ENCODE results near the gene RNF222. TPM values are rescaled to one million over a fixed set of nuclear protein-coding genes. Genes with fewer than 3 reads are reported as not detected.

Gene RNF222
- total and polyA plus RNA-seq, 2 of the 8 experiments (the other 6 are each of a cell fraction or from before 2014, with no cell fraction given) = not detected

- ChIA-PET POLR2A (ENCODE audit: partially characterized antibody) (interaction anchor here (1.3 to 1.5 kb wide), 3 partner anchors 9 to 37 kb away, joined by 3 to 5 read pairs (median 3); no protein-coding TSS in a partner anchor), CTCF (ENCODE audit: partially characterized antibody) (interaction anchor here (0.5 to 4.5 kb wide), 8 partner anchors 8 to 480 kb away, joined by 3 to 21 read pairs (median 4); no protein-coding TSS in a partner anchor)
- Histone ChIP-seq H4K8ac (ENCODE audit: extremely low read depth, insufficient read depth, low read length) (no peak overlapping the region), H4K20me1 (replicated peaks in 1 of 2; ENCODE audit: control insufficient read depth in 1 of 2, insufficient read depth in 2 of 2, low read length in 2 of 2) (no peaks in the 10 kb centered on the region), H3K23ac (ENCODE audit: insufficient read length) (no peak overlapping the region), H2AK5ac (ENCODE audit: low read depth, low read length) (no peak overlapping the region), H3K4me2 (ENCODE audit: insufficient read depth in 1 of 2, low read depth in 2 of 2, low read length in 2 of 2) (no peak overlapping the region), H3K27ac (ENCODE audit: low read depth, low read length) (no peak overlapping the region), H3K56ac (replicated peaks; ENCODE audit: insufficient read length, low read depth, low read length) (no peak overlapping the region), H2BK5ac (ENCODE audit: low read depth, low read length) (no peak overlapping the region), H3K9me3 (ENCODE audit: insufficient read depth in 2 of 2, low read depth in 1 of 2, low read length in 1 of 2) (no peaks in the 10 kb centered on the region), H2AFZ (ENCODE audit: low read length) (no peak overlapping the region), H2BK20ac (ENCODE audit: low read length) (no peak overlapping the region), H2BK12ac (ENCODE audit: low read depth, low read length) (no peak overlapping the region), H3K23me2 (ENCODE audit: low read depth, low read length) (no peaks in the 10 kb centered on the region; the same call in 1 of the 2 replicates), H3K4me1 (replicated peaks in 1 of 4; ENCODE audit: control insufficient read depth in 3 of 4, insufficient read depth in 4 of 4, low read length in 3 of 4) (no peaks in the 10 kb centered on the region), H3K36me3 (ENCODE audit: control insufficient read depth in 2 of 4, insufficient read depth in 4 of 4, low read length in 3 of 4) (no peaks in the 10 kb centered on the region), H2BK120ac (replicated peaks; ENCODE audit: low read depth, low read length) (no peak overlapping the region), H3K9ac (replicated peaks in 1 of 4; ENCODE audit: extremely low read depth in 1 of 4, low read depth in 3 of 4, low read length in 3 of 4) (no peak overlapping the region), H3K14ac (ENCODE audit: insufficient read length) (no peak overlapping the region), H3K79me1 (ENCODE audit: low read depth, low read length) (no peaks in the 10 kb centered on the region), H3K4ac (replicated peaks; ENCODE audit: insufficient read length, low read depth, low read length) (no peak overlapping the region), H2BK15ac (ENCODE audit: low read length) (no peak overlapping the region), H4K91ac (replicated peaks; ENCODE audit: insufficient read length, low read length) (no peak overlapping the region), H4K5ac (ENCODE audit: insufficient read length, low read depth, low read length) (no peak overlapping the region), H3K4me3 (ENCODE audit: extremely low read depth in 1 of 4, insufficient read depth in 2 of 4, low read depth in 3 of 4, low read length in 4 of 4) (no peak overlapping the region), H3K27me3 (replicated peaks in 1 of 4; ENCODE audit: control insufficient read depth in 3 of 4, extremely low read depth in 1 of 4, insufficient read depth in 3 of 4, low read length in 3 of 4) (no peaks in the 10 kb centered on the region), H3K79me2 (ENCODE audit: control insufficient read depth in 1 of 2, insufficient read depth in 2 of 2, low read length in 2 of 2) (no peaks in the 10 kb centered on the region), H3K18ac (ENCODE audit: extremely low read depth, low read length) (no peak overlapping the region)
- WGBS, 2 experiments (ENCODE audit: extremely low coverage in 1 of 2, insufficient coverage in 1 of 2, insufficient read length in 1 of 2, insufficient replicate concordance in 2 of 2, low coverage in 1 of 2, low lambda C conversion rate in 2 of 2, missing lambda C conversion rate in 1 of 2) = 85% methylated on average over 5 of the region's 5 CpGs; no CpG with 5 or more reads in 1 of the 2 experiments
- no peak for FAIRE-seq
- no peak for DNase-seq (ENCODE audit: low read depth in 1 of 2, low spot score in 2 of 2)
- TF ChIP-seq RNF2 (IDR thresholded peaks at IDR 0.05; ENCODE audit: borderline replicate concordance, low read depth, low read length, missing control alignments, poor library complexity, severe bottlenecking) (no peak), SRF (IDR thresholded peaks at IDR 0.05; ENCODE audit: low read depth, low read length) (no peak), GTF2F1 (IDR thresholded peaks at IDR 0.05; ENCODE audit: borderline replicate concordance, low read depth, low read length) (no peak), CTCF (IDR thresholded peaks at IDR 0.05; ENCODE audit: control extremely low read depth in 1 of 3, insufficient read depth in 1 of 3, low read depth in 1 of 3, low read length in 3 of 3) (no peak), POLR2AphosphoS5 (IDR thresholded peaks at IDR 0.05; ENCODE audit: low read depth, low read length) (no peak), JUND (IDR thresholded peaks at IDR 0.05; ENCODE audit: low read length) (no peak), KDM4A (IDR thresholded peaks at IDR 0.05; ENCODE audit: low read depth, low read length, severe bottlenecking) (no peak), TBP (IDR thresholded peaks at IDR 0.05; ENCODE audit: low read depth, low read length) (no peak), RXRA (IDR thresholded peaks at IDR 0.05; ENCODE audit: insufficient read depth, low read depth, low read length) (no peak)
These were observed 22.7 kb upstream of the RNF222 start for GRCh38 chr17:8420041-8420934.

Data from H1 (cell line).